Measurements from ENCODE around the gene TNPO3.

Gene TNPO3

DNA sequence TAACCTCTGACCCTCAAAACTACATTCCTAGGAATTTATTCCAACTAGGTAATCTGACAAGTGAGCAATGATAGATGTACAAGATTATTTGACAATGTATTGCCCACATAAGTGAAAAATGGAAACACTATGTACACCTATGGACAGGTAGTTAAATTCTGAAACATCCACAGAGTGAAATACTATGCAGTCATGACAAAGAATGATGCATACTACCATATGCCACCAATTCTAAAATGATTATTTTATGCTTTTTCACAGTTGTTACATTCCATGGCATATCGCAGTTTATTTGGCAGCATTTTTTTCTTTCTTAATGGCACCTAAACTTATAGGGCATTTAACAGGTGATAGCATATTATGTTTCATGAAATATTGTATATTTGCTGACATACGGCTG lies 20.1 kb upstream of the TNPO3 start:
- no peak for TF ChIP-seq CTCF (IDR thresholded peaks at IDR 0.05; ENCODE audit: unreplicated experiment in 3 of 3)
- H3K4me3 Mint-ChIP-seq: no peak overlapping the region
- no peaks in the 10 kb centered on the region for H3K4me1 Mint-ChIP-seq
- H3K9me3 Mint-ChIP-seq: peaks cover 4% of the 10 kb centered on the region
- H3K27ac Mint-ChIP-seq: no peak overlapping the region
- H3K36me3 Mint-ChIP-seq (ENCODE audit: low read depth): no peaks in the 10 kb centered on the region
- peaks cover 7% of the 10 kb centered on the region for H3K27me3 Mint-ChIP-seq (ENCODE audit: low read depth)

DNA sequence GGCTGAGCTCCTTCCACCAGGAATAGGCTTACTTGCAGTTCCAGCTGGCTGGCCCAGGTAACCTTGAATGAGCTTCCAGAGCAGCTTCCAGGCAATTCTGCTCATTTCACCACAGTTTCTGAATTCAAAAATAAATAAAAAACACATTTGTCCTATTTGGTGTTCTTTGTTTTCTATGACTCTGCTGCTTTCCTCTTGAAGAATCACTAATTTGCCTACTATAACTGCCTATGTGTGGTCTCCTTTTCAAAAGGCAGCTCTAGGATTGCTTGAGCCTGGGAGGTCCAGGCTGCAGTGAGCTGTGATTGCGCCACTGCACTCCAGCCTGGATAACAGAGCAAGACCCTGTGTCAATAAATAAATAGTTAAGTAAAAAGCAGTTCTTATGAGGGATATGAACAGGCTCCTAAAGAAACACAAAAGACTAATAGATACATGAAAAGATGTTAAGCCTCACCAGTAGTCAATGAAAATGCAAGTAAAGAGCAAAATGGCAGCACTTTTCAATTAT lies 19.5 kb upstream of the TNPO3 start:
- H3K4me3 Mint-ChIP-seq: no peak overlapping the region
- H3K9me3 Mint-ChIP-seq: peaks cover 4% of the 10 kb centered on the region
- H3K4me1 Mint-ChIP-seq: no peaks in the 10 kb centered on the region
- TF ChIP-seq CTCF (IDR thresholded peaks at IDR 0.05; ENCODE audit: unreplicated experiment in 3 of 3): no peak
- H3K36me3 Mint-ChIP-seq (ENCODE audit: low read depth): no peaks in the 10 kb centered on the region
- H3K27me3 Mint-ChIP-seq (ENCODE audit: low read depth): peaks cover 8% of the 10 kb centered on the region
- H3K27ac Mint-ChIP-seq: no peak overlapping the region

GRCh38 chr7:129073738-129074137 lies 18.8 kb upstream of the TNPO3 start:
- Mint-ChIP-seq H3K27ac (no peak overlapping the region), H3K36me3 (ENCODE audit: low read depth) (no peaks in the 10 kb centered on the region), H3K9me3 (peaks cover 4% of the 10 kb centered on the region), H3K4me3 (no peak overlapping the region), H3K4me1 (no peaks in the 10 kb centered on the region), H3K27me3 (ENCODE audit: low read depth) (peaks cover 7% of the 10 kb centered on the region)
- no peak for TF ChIP-seq CTCF (IDR thresholded peaks at IDR 0.05; ENCODE audit: unreplicated experiment in 3 of 3)

DNA sequence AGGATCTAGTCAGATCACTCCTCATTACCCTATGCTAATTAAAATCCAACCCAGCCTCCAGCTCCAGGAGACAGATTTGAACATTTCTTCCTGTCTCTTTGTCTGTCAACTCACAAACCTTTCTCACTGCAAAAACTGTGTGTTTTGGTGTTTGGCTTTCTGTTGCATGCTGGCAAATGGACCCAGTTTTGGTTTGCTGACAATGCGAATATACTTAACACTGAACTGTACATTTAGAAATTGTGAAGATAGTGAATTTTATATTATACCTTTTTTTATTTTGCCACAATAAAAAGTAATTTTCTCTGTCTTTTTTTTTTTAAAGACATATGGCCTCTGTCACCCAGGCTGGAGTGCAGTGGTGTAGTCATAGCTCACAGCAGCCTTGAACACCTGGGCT lies 18.3 kb upstream of the TNPO3 start:
- H3K27me3 Mint-ChIP-seq (ENCODE audit: low read depth): peaks cover 4% of the 10 kb centered on the region

DNA sequence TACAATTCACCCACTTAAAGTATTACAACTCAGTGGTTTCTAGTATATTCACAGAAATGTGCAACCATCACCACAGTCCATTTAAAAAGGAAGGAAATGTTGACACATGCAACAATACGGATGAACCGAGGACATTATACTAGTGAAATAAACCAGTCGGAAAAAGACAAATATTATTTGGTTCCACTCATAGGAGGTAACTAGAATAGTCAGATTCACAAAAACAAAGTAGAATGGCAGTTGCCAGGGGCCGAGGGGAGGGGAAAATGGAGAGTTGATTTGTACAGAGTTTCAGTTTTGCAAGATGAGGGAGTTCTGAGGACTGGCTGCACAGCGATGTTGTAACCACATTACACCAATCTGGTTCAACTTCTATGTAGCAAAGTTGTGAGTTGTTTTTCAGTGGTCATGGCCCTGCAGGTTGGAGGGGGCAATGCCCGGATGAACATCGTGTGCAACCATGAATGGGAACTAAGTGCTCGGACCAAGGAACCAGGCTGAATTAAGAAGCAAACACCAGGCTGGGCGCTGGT lies 17.6 kb upstream of the TNPO3 start:
- peaks cover 2% of the 10 kb centered on the region for H3K4me1 Mint-ChIP-seq
- TF ChIP-seq CTCF (IDR thresholded peaks at IDR 0.05; ENCODE audit: unreplicated experiment in 3 of 3): no peak
- H3K27ac Mint-ChIP-seq: peak overlapping the region in 1 of 3 experiments; percentile 43
- H3K36me3 Mint-ChIP-seq (ENCODE audit: low read depth): no peaks in the 10 kb centered on the region
- peaks cover 4% of the 10 kb centered on the region for H3K27me3 Mint-ChIP-seq (ENCODE audit: low read depth)
- H3K9me3 Mint-ChIP-seq: peaks cover 4% of the 10 kb centered on the region
- no peak overlapping the region for H3K4me3 Mint-ChIP-seq

More for the DNA sequence above, 18.3 kb upstream of the TNPO3 start:
- Mint-ChIP-seq H3K9me3 (peaks cover 4% of the 10 kb centered on the region), H3K36me3 (ENCODE audit: low read depth) (no peaks in the 10 kb centered on the region), H3K4me3 (no peak overlapping the region), H3K27ac (no peak overlapping the region), H3K4me1 (no peaks in the 10 kb centered on the region)
- no peak for TF ChIP-seq CTCF (IDR thresholded peaks at IDR 0.05; ENCODE audit: unreplicated experiment in 3 of 3)

GRCh38 chr7:129069021-129069420 lies 14.1 kb upstream of the TNPO3 start:
- Mint-ChIP-seq H3K9me3 (peaks cover 4% of the 10 kb centered on the region), H3K4me1 (peaks cover 23% of the 10 kb centered on the region), H3K27me3 (ENCODE audit: low read depth) (peaks cover 4% of the 10 kb centered on the region), H3K27ac (peak overlapping the region in 2 of 3 experiments; percentile 15 to 30), H3K4me3 (no peak overlapping the region), H3K36me3 (ENCODE audit: low read depth) (no peaks in the 10 kb centered on the region)
- no peak for TF ChIP-seq CTCF (IDR thresholded peaks at IDR 0.05; ENCODE audit: unreplicated experiment in 3 of 3)
